IPS DF 19.7 (cell line): ENCODE results near the gene OOSP3.

Experiments used
- DNase-seq: peaks from one replicate; pipeline ENCODE4 v3.0.0-alpha.2; 2013; ENCODE audit warnings: low read depth, low spot score

OOSP3 gene

GRCh38 chr11:59943997-59944714, 65.6 kb downstream of the OOSP3 start:
- DNase-seq: no peak

DNA sequence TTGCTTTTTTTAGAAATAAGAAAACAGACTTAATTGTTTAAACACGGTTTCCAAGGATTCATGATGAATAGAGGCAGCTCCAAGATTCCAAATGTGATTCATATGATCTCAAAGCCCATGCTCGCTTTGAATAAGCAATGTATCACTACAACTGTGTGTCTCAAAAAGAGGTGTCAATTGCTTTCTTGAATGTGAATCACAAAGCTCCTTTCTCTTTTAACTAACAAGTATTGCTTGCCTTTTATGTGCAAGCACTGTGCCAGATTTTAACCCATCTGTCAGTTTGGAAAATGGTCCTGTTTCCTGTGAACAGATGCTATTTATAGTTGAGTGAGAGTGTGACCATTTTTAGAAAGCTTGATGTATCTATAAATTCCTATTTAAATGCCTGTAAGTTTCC, 66.1 kb downstream of the OOSP3 start:
- no peak for DNase-seq
